ENCODE results near the gene ATP9B. TPM values are rescaled to one million over a fixed set of nuclear protein-coding genes. Genes with fewer than 3 reads are reported as not detected.

Gene ATP9B
- total RNA-seq, 2 experiments from 2014 or later = 61.9 to 63.5 TPM

- ATAC-seq (ENCODE audit: poor library complexity) (no peak), DNase-seq (no peak)
- Mint-ChIP-seq H3K27ac (no peak overlapping the region), H3K4me1 (ENCODE audit: low read depth) (no peaks in the 10 kb centered on the region), H3K9me3 (no peaks in the 10 kb centered on the region), H3K27me3 (no peaks in the 10 kb centered on the region), H3K4me3 (no peak overlapping the region), H3K36me3 (ENCODE audit: low read depth) (peaks cover 33% of the 10 kb centered on the region)
- no peaks in the 10 kb centered on the region for H3K4me1 ChIP-seq (ENCODE audit: insufficient read depth, low read length)
- H3K9me3 ChIP-seq (ENCODE audit: control insufficient read depth in 1 of 2, insufficient read depth in 1 of 2, low read length in 2 of 2) = no peaks in the 10 kb centered on the region
- POLR2A ChIA-PET = no interaction called here
- H3K36me3 ChIP-seq (ENCODE audit: insufficient read depth, low read length) = peaks cover 6% of the 10 kb centered on the region
- no peak overlapping the region for H3K27ac ChIP-seq (ENCODE audit: low read depth in 1 of 2, low read length in 2 of 2)
- CTCF ChIA-PET = no interaction called here
- TF ChIP-seq, protein P1, sequence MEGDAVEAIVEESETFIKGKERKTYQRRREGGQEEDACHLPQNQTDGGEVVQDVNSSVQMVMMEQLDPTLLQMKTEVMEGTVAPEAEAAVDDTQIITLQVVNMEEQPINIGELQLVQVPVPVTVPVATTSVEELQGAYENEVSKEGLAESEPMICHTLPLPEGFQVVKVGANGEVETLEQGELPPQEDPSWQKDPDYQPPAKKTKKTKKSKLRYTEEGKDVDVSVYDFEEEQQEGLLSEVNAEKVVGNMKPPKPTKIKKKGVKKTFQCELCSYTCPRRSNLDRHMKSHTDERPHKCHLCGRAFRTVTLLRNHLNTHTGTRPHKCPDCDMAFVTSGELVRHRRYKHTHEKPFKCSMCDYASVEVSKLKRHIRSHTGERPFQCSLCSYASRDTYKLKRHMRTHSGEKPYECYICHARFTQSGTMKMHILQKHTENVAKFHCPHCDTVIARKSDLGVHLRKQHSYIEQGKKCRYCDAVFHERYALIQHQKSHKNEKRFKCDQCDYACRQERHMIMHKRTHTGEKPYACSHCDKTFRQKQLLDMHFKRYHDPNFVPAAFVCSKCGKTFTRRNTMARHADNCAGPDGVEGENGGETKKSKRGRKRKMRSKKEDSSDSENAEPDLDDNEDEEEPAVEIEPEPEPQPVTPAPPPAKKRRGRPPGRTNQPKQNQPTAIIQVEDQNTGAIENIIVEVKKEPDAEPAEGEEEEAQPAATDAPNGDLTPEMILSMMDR (IDR thresholded peaks at IDR 0.05) = no peak
- no peaks in the 10 kb centered on the region for H3K27me3 ChIP-seq (ENCODE audit: control insufficient read depth in 1 of 2, insufficient read depth in 2 of 2, low read length in 2 of 2)
- no peak overlapping the region for H3K4me3 ChIP-seq (ENCODE audit: low read length)
- intact Hi-C loops (cut with DNase I, micrococcal nuclease) = no loop called here
These were observed 158.4 kb downstream of the ATP9B start for GRCh38 chr18:79227621-79228020.

GRCh38 chr18:79229431-79229830 lies 160.2 kb downstream of the ATP9B start:
- H3K27ac Mint-ChIP-seq = no peak overlapping the region
- H3K4me1 Mint-ChIP-seq (ENCODE audit: low read depth) = no peaks in the 10 kb centered on the region
- ATAC-seq (ENCODE audit: poor library complexity) (no peak), DNase-seq (no peak)
- intact Hi-C loops (cut with DNase I, micrococcal nuclease) = no loop called here
- ChIA-PET POLR2A (no interaction called here), CTCF (no interaction called here)
- no peak overlapping the region for H3K4me3 Mint-ChIP-seq
- no peaks in the 10 kb centered on the region for H3K4me1 ChIP-seq (ENCODE audit: insufficient read depth, low read length)
- H3K36me3 Mint-ChIP-seq (ENCODE audit: low read depth) = peaks cover 24% of the 10 kb centered on the region
- no peaks in the 10 kb centered on the region for H3K9me3 Mint-ChIP-seq
- no peaks in the 10 kb centered on the region for H3K9me3 ChIP-seq (ENCODE audit: control insufficient read depth in 1 of 2, insufficient read depth in 1 of 2, low read length in 2 of 2)
- peaks cover 6% of the 10 kb centered on the region for H3K36me3 ChIP-seq (ENCODE audit: insufficient read depth, low read length)
- TF ChIP-seq, protein P1 (IDR thresholded peaks at IDR 0.05) = no peak
- no peak overlapping the region for H3K27ac ChIP-seq (ENCODE audit: low read depth in 1 of 2, low read length in 2 of 2)
- no peaks in the 10 kb centered on the region for H3K27me3 Mint-ChIP-seq
- no peaks in the 10 kb centered on the region for H3K27me3 ChIP-seq (ENCODE audit: control insufficient read depth in 1 of 2, insufficient read depth in 2 of 2, low read length in 2 of 2)
- H3K4me3 ChIP-seq (ENCODE audit: low read length) = no peak overlapping the region

- Histone ChIP-seq H3K27me3 (ENCODE audit: control insufficient read depth in 1 of 2, insufficient read depth in 2 of 2, low read length in 2 of 2) (no peaks in the 10 kb centered on the region), H3K36me3 (ENCODE audit: insufficient read depth, low read length) (no peaks in the 10 kb centered on the region), H3K27ac (ENCODE audit: low read depth in 1 of 2, low read length in 2 of 2) (no peak overlapping the region), H3K4me1 (ENCODE audit: insufficient read depth, low read length) (no peaks in the 10 kb centered on the region), H3K9me3 (ENCODE audit: control insufficient read depth in 1 of 2, insufficient read depth in 1 of 2, low read length in 2 of 2) (no peaks in the 10 kb centered on the region), H3K4me3 (ENCODE audit: low read length) (no peak overlapping the region)
- H3K27ac Mint-ChIP-seq = no peak overlapping the region
- H3K4me3 Mint-ChIP-seq = no peak overlapping the region
- peaks cover 7% of the 10 kb centered on the region for H3K36me3 Mint-ChIP-seq (ENCODE audit: low read depth)
- H3K27me3 Mint-ChIP-seq = no peaks in the 10 kb centered on the region
- ChIA-PET CTCF (no interaction called here), POLR2A (no interaction called here)
- H3K9me3 Mint-ChIP-seq = no peaks in the 10 kb centered on the region
- TF ChIP-seq, protein P1 (IDR thresholded peaks at IDR 0.05) = no peak
- no peak for ATAC-seq (ENCODE audit: poor library complexity)
- intact Hi-C loops (cut with DNase I, micrococcal nuclease) = no loop called here
- H3K4me1 Mint-ChIP-seq (ENCODE audit: low read depth) = peaks cover 5% of the 10 kb centered on the region
- DNase-seq = no peak
These were observed 165.2 kb downstream of the ATP9B start for GRCh38 chr18:79234438-79234837.

All from CD4-positive, alpha-beta T cell (primary cell).